GM04504 (cell line): ENCODE measurements around the gene RANGRF.

Experiments used
- DNase-seq: peaks from one replicate; pipeline ENCODE4 v3.0.0-alpha.2; 2012; ENCODE audit warnings: low read depth

RANGRF gene

DNA sequence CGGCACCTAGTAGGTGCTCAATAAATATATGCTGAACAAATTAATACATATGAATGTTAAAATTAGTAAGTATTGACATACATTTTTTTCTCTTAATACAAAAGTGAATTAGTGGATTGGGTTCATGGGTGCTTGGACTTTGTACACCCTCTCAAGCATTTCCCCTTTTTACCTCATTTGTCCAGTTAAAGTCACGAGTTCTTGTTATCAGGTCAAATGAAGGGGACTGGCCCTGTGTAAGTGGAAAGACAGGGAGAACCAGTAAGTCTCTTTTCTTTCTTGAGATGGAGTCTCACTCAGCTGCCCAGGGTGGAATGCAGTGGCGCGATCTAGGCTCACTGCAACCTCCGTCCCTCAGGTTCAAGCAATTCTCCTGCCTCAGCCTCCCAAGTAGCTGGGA, 13.7 kb upstream of the RANGRF start:
- DNase-seq: no peak

- DNase-seq: no peak
Measured at GRCh38 chr17:8275421-8276290, 12.8 kb upstream of the RANGRF start.

GRCh38 chr17:8277317-8277716, 11.2 kb upstream of the RANGRF start:
- no peak for DNase-seq

GRCh38 chr17:8282345-8282744, 6.1 kb upstream of the RANGRF start:
- no peak for DNase-seq

DNA sequence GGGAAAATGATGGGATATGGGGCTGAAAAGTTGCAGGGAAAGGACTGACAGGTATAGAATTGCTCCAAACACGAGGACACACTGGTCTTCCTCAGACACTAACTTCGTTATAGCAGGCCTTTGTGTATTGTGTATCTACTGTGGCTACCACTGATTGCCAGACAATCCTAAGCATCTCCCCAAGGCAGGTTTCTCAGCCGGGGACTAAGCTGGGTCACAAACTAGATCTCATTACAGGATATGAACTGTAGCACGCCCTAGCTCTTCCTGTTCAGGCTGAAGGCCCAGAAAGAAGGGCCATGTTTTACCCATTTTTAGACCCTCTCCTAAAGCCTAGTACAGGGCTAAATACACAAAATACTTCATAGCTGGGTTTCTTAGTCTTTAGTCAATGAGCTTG, 5.1 kb upstream of the RANGRF start:
- no peak for DNase-seq

DNA sequence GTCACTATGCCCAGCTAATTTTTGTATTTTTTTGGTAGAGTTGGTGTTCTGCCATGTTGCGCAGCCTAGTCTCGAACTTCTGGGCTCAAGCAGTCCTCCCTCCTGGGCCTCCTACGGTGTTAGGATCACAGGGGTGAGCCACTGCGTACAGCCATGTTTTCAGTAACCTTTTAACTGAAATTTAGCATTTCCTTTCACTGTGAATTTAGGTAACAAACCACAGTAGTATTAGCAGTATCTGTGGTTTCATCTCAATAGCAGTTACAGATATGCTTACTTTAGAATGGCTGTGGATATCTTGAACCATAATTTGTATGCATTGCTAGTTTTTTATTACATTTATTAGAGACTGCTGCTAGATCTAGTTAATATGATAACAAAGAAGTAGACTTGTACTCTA, 4.3 kb upstream of the RANGRF start:
- no peak for DNase-seq

DNA sequence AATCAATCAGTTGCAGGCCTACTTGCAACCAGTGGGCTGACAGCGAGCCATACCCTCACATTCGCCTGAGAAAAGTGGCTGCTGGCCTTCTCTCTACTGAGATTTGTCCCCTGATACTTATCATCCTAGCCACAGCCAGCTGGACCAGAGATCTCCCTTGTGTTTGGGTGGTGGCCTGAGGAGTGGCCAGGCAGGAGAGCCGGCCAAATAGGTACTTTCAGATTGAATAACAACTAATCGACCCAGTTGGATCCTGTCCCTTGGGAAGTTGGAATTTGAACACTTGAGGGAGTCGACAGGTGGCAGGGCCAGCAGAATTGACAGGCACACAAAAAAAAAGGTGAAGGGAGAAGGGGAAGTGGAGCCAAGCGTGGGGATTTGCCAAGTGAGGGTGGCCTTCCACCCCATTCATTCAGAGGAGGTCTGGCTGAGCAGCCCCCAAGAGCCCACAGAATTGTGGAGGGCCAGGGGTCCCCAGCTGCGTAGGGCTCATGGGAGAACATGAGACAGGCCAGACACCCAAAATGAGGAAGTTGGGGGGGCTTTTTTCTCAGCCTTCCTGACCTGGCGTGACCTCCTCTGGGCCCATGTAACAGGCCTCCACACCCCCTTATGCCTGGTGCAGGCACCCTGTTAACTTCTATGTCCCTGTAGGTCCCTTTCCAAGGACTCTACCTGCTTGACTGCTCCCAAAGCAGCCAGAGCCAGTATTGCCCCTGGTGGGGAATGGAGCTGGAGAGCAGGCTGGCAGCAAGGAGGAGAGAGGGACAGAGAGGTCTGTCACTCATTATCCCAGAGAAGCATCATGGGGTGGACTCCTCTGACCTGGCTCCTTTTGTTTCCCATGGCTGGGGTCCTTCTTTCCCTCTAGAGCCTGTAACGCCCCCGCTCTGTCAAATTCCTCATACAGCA, 2.9 kb upstream of the RANGRF start:
- DNase-seq: no peak

DNA sequence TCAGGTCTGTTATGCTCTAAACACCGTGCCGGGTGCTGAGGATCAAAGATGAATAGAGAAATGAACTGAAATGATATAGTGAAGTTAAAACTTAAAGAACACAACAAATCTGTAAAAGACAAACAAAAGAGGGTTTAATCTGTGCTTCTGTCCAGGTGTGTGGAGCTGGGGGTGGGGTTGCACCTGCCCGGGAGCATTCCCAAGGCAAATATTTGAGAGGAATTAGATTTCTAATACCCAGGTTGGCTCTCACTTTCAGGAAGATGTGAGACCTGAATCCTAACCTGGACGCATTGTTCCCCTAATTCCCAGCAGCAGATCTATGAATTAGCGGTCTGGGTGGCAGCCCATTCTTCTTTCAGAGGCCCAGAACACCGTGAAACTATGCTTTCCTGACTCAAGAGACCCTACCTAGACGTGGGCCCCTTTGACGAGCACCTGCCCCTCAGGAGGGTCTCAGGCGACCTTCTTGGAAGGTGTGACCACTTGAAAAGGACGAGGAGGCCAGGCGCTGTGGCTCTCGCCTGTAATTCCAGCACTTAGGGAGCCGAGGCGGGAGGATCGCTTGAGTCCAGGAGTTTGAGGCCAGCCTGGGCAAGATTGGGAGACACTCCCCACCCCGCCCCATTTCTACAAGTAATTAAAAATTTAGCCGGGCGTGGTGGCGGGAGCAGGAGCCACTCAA, 677 bp upstream of the RANGRF start:
- no peak for DNase-seq

DNA sequence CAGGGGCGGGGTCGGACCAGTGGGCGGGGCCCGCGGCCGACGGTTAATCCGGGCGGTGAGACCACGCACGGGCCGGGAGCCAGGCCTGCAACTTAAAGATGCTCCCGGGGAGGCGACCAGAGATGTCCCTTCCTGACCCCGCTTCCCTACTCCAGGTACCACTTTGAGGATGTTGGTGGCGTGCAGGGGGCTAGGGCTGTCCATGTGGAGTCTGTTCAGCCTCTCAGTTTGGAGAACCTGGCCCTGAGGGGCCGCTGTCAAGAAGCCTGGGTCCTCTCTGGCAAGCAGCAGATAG, 580 bp downstream of the RANGRF start:
- no peak for DNase-seq

- DNase-seq: no peak
Measured at GRCh38 chr17:8290043-8290442, 1.6 kb downstream of the RANGRF start.

GRCh38 chr17:8292639-8293395, 4.3 kb downstream of the RANGRF start:
- DNase-seq: no peak

DNA sequence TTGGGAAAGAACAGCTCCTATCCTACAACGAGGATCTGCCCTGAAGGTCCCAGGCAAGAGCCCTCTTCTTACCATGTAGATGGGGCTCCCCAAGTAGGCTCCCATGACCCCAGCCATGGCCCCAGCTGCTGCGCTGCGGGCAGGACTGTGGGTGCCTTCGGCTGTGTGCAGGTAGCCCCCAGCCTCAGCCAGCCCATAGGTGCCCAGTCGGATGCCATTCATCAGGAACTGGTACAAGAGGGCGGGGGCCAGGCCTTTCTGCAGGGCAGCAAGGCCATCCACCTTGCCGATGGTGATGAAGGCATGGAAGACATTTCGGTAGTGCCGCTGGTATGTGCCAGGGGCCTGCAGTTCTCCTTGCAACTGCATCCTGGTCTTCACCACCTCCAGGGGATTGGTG, 5.9 kb downstream of the RANGRF start:
- no peak for DNase-seq

DNA sequence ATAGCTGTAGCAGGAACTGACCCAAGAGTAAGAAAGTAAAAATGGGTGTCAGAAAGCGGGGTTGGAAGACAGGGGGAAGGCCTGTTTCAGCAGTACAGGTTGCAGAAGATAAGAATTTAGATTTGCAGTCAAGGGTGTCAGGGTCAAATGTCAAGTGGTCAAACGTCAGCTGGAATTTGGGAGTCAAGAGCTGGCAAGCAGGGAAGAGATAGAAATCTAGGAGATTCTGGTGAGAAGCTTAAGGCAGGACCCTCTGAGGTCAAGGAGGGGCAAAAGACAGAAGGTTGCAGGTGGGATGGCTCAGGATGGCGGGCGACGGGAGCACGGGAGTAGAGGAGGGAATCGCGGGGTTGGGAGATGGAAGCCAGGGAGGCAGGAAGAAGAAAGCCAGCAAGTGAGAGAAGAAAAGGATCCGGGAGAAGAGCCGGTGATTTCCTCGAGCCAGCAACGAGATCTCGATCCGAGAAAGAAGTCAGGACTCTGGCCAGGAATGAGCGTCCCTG, 6.4 kb downstream of the RANGRF start:
- no peak for DNase-seq

DNA sequence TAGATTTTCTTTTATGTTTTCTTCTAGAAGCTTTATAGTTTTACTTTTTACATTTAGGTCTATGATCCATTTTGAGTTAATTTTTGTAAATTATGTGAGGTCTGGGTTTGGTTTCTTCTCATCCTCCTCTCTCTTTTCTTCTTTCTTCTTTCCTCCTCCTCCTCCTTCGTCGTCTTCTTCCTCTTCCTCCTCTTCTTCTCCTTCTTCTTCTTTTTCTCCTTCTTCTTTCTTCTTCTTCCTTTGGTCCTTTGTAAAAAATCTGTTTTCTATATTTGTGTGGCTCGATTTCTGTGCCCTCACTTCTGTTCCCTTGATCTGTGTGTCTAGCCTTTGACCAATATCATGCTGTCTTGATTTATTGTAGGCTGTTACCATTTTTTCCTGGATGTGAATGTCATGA, 11.8 kb downstream of the RANGRF start:
- DNase-seq: no peak

DNA sequence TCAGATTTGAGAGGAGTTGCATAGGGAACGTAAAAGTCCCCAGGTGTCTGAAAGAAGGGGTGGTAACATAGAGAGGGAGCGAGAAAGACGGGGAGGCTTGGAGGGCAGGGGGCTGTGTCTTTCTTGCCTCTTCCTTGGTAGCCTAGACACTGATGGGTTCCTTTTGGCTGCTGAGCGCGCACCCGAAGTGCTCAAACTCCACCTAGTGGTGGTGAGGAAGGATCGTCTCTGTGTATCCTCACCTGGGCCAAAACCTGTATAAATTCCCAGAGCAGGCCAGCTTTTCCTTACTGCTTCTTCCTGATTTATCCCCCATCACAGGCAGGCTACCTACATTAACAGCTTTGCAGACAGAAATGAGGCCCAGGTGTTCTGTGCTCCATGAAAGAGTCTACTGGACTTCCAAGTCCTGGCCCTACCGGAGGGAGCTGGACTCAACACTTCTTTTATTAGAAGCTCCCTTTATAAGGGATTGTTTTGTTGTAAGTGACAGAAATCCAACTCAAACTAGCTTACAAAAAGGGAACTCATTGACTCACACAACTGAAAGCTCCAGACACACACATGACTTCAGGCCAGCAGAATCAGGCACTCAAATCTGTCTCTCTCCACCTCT, 12.3 kb downstream of the RANGRF start:
- DNase-seq: no peak

GRCh38 chr17:8310601-8311123, 22.2 kb downstream of the RANGRF start:
- no peak for DNase-seq

GRCh38 chr17:8311131-8311790, 22.8 kb downstream of the RANGRF start:
- no peak for DNase-seq

DNA sequence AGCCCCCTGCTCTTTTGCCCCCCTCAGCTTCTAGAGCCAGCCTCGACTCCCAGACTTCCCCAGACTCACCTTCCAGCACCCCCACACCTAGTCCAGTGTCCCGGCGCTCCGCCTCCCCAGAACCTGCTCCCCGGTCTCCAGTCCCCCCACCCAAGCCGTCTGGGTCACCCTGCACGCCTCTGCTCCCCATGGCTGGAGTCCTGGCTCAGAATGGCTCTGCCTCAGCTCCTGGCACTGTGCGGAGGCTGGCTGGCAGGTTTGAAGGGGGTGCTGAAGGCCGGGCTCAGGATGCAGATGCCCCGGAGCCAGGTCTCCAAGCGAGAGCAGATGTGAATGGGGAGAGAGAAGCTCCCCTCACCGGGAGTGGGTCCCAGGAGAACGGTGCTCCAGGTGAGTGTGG, 23.8 kb downstream of the RANGRF start:
- DNase-seq: no peak

DNA sequence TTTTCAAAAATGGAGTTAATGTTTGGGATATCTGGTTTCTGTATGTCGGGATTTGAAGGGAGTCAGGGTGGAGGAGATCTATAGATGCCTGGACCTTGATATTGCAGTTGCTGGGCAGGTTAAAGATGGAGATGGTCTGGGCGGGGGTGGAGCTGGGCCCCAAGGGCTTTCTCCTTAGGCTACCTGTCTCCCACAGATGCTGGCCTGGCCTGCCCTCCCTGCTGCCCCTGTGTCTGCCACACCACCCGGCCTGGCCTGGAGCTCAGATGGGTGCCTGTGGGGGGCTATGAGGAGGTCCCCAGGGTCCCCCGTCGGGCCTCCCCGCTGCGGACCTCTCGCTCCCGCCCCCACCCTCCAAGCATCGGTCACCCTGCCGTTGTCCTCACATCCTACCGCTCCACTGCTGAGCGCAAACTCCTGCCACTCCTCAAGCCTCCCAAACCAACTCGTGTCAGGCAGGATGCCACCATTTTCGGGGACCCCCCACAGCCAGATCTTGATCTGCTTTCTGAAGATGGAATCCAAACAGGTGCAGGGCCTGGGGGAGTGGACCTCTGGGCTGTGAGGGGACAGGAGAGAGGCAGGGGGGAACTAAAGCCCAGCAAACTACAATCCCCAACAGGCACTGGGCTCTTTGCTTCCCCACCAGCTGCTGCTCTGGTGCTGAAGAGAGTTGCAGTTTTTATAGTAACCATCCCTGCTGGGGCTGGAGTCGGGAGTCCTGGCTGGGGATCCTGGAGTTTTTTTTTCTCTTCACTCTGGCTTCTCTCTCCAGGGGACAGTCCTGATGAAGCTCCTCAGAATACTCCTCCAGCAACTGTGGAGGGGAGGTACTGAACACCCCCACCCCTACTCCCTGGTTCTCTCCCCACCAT, 24.5 kb downstream of the RANGRF start:
- no peak for DNase-seq
